OCI-LY7 (cell line): Measurements from ENCODE around the gene MEF2B.

Experiments
- EZH2phosphoT487 ChIP-seq: fragments of 200-600 bp; sonication (generic); IDR thresholded peaks from 2 replicates; pipeline ENCODE4 v1.6.1; 2018; ENCODE audit warnings: low read depth, borderline replicate concordance, mild to moderate bottlenecking, mixed run types, antibody characterized with exemption, low read length, moderate library complexity, mixed read lengths
- TF ChIP-seq, protein P1 (sequence below): fragments of 200-600 bp; sonication (generic); conservative IDR thresholded peaks from 2 replicates; pipeline ENCODE4 v1.5.1; 2014; ENCODE audit warnings: mild to moderate bottlenecking, antibody characterized with exemption, low read length, moderate library complexity, mixed read lengths

DNA sequence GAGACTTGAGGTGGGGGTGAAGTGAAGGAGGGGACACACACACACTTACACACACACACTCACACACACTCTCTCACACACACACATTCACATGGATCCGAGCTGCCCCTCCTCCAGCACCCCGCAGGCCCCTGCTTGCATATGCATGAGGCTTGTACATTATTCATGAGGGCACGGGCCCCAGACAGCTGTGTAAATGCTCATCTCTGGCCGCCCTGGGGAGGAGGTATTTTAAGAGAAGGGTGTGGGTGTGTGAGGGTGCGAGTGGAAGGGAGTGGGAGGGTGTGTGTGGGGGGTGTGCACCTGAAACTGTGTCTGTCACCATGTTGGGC, 44.1 kb upstream of the MEF2B start:
- TF ChIP-seq, protein P1, sequence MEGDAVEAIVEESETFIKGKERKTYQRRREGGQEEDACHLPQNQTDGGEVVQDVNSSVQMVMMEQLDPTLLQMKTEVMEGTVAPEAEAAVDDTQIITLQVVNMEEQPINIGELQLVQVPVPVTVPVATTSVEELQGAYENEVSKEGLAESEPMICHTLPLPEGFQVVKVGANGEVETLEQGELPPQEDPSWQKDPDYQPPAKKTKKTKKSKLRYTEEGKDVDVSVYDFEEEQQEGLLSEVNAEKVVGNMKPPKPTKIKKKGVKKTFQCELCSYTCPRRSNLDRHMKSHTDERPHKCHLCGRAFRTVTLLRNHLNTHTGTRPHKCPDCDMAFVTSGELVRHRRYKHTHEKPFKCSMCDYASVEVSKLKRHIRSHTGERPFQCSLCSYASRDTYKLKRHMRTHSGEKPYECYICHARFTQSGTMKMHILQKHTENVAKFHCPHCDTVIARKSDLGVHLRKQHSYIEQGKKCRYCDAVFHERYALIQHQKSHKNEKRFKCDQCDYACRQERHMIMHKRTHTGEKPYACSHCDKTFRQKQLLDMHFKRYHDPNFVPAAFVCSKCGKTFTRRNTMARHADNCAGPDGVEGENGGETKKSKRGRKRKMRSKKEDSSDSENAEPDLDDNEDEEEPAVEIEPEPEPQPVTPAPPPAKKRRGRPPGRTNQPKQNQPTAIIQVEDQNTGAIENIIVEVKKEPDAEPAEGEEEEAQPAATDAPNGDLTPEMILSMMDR, result no peak
- no peak for TF ChIP-seq EZH2phosphoT487
